ENCODE measurements around the gene SLC29A1.
A peak's percentile ranks its signal among the peaks of the same experiment; 100 is the strongest.
"Not testable (repeated sequence)": the region's sequence is repeated elsewhere in the genome, so short reads cannot be mapped to it uniquely, and the experiment has no call there.

SLC29A1 gene

DNA sequence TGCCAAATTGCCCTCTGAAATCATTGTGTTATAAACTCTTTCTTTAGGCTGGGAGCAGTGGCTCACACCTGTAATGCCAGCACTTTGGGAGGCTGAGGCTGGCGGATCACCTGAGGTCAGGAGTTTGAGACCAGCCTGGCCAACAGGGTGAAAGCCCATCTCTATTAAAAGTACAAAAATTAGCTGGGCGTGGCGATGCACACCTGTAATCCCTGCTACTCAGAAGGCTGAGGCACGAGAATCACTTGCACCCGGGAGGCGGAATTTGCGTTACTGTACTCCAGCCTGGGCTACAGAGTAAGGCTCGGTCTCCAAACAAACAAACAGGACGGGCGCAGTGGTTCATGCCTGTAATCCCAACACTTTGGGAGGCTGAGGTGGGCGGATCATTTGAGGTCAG lies 27.0 kb upstream of the SLC29A1 start:
- DNase-seq = not testable (repeated sequence)

DNA sequence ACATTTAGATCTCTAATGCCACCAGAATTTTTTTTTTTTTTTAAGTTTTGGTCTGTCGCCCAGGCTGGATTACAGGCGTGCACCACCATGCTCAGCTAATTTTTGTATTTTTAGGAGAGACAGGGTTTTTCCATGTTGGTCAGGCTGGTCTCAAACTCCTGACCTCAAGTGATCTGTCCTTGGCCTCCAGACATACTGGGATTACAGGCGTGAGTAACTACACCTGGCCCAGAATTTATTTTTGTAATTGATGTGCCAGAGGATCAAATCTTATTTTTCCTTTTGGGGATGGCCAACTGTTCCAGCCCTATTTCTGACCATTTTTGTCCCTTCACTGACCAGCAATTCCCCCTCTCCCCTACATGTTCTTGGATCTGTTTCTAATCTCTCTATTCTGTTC lies 24.7 kb upstream of the SLC29A1 start:
- DNase-seq = no peak

DNA sequence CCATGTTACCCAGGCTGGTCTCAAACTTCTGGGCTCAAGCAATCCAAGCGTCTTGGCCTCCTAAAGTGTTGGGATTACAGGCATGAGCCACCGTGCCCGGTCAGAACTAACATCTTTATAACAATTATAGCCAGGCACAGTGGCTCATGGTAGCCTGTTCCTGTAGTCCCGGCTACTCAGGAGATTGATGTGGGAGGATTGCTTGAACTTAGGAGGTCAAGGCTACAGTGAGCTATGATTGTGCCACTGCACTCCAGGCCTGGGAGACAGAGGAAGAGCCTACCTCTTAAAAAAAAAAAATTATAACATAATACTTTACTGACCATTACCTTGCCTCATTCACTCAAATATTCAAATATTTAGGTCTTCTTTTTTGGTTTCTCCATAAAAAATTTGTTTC lies 23.5 kb upstream of the SLC29A1 start:
- DNase-seq = no peak

DNA sequence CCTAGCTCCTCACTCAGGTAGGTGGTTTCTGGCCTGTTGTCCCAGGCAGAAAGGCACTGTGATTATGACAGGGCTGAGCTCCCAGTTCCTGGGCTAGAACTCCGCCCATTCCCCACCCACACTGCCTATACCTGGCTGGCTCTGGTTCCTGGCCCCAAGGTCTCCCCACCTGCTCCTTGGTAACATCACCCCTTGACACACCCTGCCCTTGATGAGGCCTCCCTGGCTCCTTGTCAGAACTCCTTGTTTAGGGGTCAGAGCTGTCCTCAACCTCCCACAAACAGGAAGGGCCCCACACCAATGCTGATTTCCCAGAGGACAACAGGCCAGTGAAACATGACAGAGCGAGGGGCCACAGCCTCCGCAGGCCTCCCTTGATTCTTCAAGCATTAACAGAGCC lies 22.2 kb upstream of the SLC29A1 start:
- no peak for DNase-seq

DNA sequence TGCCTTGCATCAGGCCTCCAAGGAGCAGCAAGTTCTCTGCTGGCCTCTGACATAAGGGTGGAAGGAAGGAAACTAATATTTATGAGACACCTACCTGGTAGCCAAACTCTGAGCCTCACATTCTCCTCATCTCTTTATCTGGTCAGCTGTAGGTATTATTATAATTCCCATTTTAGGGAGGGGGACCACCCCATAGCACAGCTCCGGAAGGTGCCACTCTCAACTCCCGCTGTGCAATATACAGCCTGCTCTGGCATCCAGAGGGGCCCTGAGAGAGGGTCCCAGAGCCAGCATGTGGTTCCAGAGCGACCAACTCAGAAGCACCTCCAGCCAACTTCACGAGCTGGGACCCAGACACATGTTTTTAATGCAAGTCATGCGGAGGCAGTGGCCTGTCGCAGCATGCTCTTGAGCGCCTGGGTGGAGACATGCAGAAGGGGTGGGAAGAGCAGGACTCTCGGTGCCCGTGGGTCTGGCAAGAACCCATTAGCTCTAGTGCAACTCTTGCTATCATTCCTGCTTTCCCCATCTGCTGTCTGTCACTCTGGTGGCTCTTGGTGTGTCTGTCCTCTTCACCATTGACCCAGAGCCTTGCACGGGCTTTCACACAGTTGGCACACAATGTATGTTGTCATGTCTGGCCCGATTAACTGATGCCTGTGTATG lies 21.6 kb upstream of the SLC29A1 start:
- no peak for DNase-seq

DNA sequence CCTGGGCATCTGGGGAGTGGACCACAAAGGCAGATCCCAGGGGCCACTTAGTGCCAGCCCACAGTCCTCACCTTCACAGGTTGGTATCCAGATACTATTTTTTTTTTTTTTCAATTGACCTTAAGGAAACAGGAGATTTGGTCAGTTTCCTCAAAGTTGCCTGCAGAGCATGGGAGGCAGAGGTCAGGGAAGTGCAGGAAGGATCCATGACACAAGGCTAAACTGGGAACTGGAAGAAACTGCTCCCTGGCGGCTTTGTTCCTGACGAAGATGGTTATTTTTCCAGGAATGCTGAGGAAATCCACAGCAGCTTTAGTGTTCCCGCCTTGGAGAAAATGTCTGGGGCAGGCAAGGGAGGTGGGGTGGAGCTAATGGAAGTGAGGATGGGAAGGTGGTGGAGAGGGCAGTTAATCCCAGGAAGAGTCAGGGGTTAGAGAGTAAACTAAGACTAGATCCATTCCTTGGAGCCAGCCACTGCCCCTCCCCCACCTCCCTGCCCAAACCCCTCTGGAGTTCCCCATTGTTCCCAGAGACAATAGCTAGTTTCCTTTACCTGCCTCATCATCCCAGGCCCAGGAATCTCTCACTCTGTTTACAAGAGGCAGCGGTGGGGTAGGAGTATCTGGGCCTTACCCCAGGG lies 20.9 kb upstream of the SLC29A1 start:
- no peak for DNase-seq

DNA sequence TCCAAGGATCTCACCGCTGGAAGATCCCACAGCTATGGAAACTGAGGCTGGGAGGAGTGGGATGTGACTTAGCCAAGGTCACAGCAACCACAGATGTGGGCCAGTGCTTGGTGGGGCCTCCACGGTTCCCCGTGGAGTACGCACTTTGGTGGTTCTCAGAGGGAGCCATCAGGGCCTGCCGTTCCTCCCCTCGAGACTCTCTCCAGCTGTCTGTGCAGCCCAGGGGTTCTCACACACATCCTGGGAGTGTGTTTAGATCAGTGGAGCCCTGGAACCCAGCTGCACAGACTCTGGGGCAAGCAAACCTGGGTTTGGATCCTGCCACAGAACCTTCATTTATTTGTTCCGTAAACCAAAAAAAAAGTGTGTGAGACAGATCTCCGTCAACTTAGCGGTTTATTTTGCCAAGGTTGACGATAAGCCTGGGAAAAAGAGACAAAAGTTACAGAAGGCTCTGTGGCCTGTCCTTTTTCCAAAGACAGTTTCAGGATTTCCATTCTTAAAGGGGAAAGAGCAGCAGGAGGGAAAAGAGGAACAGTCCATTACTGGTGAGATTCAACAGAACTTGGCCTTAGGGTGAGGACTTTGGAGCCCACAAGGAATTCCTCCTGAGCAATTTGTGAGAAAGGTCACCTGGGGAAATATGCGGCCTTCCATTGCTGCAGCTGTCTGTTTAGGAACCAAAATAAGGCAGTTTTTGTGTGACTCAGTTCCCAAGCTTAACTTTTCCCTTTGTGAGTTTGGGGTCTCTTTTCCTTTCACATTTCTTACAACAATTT lies 20.2 kb upstream of the SLC29A1 start:
- DNase-seq = no peak

DNA sequence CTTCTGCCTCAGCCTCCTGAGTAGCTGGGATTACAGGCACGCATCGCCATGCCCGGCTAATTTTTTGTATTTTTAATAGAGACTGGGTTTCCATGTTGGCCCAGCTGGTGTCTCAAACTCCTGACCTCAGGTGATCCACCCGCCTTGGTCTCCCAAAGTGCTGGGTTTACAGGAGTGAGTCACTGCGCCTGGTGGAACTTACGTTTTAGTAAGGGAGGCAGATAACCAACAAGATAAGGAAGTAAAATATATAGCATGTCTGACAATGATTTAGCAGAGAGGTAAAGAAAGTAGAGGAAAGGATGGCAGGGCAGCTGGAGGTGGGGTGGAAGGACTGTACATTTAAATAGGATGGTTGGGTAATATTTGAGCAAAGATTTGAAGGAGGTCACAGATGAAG lies 19.4 kb upstream of the SLC29A1 start:
- no peak for DNase-seq

DNA sequence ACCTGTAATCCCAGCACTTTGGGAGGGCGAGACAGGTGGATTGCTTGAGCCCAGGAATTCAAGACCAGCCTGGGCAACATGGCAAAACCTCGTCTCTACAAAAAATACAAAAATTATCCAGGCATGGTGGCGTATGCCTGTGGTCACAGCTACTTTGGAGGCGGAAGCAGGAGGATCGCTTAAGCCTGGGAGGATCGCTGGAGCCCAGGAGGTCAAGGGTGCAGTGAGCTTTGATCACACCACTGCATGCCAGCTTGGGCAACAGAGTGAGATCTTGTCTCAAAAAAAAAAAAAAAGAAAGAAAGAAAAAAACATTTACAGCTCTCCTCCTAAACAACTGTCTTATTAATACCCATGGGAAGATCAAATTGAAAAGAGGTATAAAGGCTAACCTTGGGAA lies 15.4 kb upstream of the SLC29A1 start:
- no peak for DNase-seq

DNA sequence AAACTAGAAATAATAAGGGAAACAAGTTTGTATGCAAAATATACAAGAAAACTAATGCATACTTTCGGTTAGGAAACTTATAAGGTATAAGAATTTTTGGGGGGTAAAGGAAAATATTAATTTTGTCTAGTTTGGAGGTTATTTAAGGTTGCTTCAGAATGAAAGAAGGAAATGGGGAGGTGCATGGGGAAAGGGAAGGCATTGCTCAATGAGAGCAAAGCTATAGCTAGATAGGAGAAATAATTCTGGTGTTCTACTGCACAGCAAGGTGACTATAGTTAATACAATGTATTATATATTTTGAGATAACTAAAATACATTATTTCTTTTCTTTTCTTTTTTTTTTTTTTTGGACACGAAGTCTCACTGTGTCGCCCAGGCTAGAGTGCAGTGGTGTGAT lies 12.1 kb upstream of the SLC29A1 start:
- DNase-seq = no peak

DNA sequence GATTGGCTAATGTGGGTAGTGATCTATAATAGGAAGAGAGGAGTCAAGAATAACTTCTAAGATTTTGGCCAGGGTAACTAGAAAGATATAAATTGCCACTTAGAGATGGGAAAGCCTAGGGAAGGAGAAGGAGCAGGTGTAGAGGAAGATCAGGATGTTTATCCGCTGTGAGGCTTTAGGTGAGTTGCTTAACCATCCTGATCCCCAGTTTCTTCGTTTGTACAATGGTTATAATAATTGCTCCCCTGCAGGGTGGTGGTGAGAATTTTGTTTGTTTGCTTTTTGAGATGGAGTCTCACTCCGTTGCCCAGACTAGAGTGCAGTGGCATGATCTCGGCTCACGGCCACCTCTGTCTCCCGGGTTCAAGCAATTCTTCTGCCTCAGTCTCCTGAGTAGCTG lies 9.1 kb upstream of the SLC29A1 start:
- DNase-seq = no peak

DNA sequence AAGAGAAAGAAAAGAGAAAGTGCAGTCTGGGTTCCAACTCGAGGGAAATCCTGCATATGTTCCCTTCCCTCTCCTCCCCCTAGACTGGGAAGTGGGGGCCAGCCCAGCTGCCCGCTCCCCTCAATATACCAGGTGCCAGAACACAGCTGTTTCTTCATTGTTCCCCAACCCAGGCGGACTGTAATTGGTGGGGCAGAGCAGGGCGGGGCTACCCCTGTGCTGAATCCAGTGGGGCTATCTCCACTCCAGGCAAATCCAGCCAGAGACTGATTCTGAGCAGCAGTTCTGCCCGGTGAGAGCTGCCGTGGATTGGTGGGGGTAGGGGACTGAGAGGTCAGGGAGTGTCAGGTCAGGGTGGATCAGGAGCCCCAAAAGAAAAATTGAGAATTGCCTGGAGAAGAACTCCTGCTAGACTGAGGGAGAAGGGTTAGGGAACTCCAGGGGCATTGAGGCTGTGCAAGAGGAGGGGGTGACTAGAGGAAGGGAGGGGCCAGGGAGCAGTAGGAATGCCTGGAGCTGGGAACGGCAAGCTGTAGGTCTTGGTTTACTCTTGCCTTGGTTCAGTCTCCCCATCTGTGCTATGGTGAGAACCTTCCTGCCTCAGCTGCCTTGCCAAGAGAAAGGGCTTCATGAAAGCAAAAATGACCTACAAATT lies 6.6 kb upstream of the SLC29A1 start, which contains the start of gene MYMX:
Gene MYMX, plus strand, starts transcription at position 250 of the 655 bp plus-strand sequence. CDS start 546 bp downstream, outside the sequence.
- no peak for DNase-seq

DNA sequence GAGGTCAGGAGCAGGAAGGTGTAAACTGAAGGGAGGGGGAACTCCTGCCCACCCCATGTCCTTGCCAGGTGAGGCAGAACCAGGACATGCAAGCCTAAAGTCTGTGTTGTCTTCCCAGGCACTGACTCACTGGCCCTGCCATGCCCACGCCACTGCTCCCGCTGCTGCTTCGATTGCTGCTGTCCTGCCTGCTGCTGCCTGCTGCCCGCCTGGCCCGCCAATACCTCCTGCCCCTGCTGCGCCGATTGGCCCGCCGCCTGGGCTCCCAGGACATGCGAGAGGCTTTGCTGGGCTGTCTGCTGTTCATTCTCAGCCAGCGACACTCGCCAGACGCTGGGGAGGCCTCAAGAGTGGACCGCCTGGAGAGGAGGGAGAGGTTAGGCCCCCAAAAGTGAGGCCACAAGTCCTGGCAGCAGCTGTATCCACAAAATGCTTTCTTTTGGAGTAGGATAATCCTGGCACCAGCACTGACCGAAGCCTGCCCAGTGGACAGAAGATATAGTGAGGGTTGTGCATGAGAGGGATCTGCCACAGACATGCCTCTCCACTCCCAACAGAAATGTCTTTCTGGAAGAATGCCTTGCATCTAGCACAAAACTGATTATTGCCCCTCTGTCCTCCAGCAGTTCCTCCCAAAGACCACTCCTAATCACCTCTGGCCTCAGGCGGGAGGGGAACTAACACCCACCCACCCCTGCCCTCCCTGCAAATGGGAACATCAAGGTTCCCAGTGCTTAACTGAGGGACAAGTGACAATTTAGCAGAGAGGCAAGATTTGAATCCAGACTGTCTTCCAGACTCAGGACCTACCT lies 5.9 kb upstream of the SLC29A1 start:
- DNase-seq = no peak

DNA sequence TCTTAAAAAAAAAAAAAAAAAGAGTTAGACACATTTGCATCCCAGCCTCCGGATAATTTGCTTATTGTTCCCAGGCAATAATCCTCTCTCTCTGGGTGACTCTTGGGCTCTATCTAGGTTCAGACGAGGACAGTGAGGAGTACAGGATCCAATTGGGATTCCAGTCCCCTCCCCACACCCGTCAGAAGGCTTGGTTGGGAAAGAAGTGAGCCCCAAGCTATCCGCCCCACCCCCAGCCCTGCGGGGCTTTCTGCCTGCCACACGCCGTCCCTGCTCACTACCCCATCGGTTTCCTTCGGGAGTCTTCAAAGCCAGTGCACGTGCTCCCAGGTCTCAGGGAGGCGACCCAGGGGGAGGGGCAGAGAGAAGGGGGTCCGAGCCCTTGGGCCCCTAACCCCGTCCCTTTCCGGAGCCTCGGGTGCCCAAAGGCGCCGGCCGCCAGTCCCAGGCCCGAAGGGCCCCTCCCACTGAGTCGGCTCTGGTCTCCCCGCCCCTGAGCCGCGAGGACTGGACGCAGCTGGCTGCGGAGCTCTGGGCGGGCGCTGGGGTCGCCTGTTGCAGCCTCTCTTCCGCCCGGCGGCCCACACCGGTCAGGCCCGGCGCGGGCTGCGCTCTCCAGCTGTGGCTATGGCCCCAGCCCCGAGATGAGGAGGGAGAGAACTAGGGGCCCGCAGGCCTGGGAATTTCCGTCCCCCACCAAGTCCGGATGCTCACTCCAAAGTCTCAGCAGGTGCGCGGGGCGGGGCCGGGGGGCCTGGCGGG lies 4.2 kb upstream of the SLC29A1 start:
- no peak for DNase-seq

DNA sequence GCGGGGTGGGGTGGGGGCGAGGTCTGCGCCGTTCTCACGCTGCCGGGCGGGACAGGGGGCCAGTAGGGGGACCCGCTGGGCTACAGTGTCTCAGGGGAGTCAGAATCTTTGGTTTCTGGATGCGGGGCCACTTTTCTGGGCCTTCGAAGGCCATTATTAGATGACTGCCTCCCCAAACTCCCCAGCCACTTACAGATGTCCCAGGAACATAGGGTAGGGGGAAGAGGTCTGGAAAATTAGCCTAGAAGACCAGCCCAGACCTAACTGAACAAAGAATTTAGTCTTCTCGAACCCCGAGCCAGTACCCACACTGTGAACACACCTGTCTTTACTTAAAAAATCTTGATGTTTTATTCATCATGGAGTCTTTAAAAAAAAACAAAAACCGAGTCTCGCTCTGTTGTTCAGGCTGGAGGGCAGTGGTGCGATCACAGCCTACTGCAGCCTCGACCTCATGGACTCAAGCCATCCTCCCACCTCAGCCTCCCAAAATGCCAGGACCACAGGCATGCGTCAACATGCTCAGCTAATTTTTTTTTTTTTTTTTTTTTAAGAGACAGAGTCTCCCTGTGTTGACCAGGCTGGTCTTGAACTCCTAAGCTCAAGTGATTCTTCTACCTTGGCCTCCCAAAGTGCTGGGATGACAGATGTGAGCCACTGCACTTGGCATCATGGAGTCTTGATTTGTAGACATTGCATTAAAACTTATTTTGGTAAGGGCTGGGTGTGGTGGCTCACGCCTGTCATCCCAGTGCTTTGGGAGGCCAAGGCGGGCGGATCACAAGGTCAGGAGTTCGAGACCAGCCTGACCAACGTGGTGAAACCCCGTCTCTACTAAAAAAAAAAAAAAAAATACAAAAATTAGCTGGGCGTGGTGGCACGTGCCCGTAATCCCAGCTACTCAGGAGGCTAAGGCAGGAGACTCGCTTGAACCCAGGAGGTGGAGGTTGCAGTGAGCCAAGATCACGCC lies 3.3 kb upstream of the SLC29A1 start:
- no peak for DNase-seq

DNA sequence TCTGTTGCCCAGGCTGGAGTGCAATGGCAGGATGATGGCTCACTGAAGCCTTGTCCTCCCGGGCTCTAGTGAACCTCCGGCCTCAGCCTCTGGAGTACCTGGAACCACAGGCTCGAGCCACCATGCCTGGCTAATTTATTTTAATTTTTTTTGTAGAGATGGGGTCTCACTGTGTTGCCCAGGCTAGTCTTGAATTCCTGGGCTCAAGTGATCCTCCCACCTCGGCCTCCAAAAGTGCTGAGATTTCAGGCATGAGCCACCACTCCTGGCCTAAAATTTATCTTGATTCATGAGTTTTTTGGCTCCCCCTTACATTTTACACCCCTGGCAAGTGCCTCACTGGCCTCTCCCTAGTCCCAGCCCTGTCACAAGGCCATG lies 2.5 kb upstream of the SLC29A1 start:
- DNase-seq = no peak

DNA sequence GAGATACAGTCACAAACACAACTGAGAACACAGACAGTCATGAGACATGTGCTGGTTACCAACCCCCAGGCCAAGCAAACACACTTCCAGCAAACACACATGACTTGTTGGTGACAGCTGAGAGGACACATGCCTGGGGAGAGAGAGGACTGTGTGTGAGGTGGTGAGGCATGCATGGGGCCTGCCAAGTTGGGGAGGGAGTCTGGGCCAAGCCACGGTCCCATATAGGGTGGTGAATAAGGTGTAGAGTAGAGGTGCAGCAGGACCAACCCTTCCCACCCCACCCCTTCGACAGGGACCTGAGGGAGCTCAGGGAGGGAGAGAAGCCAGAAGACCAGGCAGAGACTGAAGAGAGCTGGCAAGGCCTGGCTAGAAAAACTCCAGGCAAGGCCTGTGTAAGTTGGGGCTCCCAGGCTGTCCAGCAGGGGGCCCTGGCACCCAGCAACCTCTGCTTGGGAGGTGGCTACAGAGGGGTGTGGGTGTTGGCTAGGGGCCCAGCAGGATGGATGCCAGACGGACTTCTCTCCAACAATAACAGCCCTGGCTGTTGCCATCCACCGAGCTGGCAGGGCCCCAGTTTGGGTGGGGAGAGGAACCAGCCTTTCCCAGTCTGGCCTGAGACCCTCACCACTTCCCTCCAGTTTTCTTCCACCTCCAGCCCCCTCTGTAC lies 2.0 kb upstream of the SLC29A1 start:
- peak; percentile 71 for DNase-seq

DNA sequence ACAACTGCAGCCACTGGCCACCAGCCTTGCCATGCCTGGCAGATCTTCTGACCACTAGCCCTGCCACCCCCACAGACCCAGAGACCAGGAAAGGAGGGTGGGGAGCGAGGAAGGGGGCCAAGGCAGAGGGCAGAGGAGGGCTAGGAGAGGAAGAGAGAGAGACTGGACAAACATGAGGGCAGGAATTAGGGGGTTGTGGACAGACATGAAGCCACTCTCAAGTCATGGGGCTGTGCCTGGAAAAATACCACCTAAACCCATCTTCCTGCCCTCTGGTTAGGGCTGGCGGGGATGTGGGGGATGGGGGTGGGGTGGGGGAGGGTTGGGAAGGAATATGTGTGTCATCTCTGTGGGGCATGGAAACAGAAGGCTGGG lies 1.4 kb upstream of the SLC29A1 start:
- no peak for DNase-seq

DNA sequence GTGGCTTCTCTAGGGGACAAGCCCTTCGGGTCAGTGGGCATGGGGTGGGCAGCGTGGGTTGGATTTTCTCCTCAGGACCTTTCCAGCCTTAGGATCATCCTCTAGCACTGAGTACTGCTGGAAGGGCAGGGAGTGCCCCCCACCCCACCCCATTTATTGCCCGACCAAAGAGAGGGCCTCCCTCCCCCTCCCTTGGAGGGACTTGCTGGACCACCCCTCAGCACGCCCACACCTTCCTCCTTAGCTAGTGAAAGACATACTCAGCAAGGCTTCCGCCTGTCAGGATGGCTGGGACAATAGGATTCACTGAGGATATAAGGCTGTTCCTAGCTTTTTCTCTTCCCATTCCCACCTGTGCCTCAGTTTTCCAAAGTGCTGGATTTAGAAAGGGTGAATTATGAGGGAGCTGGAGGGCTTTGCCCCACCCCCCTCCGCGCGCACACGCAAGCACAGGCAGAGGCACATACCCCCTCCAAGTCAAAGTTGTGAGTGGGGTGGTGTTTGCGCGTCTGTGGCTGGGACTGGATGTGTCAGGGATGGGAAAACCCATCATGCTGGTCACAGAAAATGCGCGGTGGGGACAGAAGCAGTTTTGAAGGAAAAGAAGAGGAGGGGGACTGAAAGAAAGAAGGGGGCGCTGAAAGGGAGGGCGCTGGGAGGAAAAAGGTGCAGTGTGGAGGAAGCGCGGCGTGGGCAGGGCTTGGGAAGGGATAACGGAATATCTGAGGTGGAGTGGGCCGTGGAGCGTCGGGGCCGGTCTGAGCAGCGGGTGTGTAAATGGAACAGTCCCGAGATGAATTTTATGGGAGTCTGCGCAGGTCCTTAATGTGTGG lies 693 bp upstream of the SLC29A1 start:
- no peak for DNase-seq

All from T1000 (cell line).